GM18868 (cell line): Measurements from ENCODE around the gene MAPK13.
"Not testable (repeated sequence)": the region's sequence is repeated elsewhere in the genome, so short reads cannot be mapped to it uniquely, and the experiment has no call there.

Source experiments
- ATAC-seq: cut with Tn5 transposase; IDR thresholded peaks from one replicate; pipeline ENCODE4 v1.9.1; 2021; ENCODE audit warnings: mild to moderate bottlenecking, moderate library complexity; ENCODE audit not compliant: unreplicated experiment

Gene MAPK13

GRCh38 chr6:36126553-36127458 lies 3.5 kb upstream of the MAPK13 start:
- no peak for ATAC-seq

DNA sequence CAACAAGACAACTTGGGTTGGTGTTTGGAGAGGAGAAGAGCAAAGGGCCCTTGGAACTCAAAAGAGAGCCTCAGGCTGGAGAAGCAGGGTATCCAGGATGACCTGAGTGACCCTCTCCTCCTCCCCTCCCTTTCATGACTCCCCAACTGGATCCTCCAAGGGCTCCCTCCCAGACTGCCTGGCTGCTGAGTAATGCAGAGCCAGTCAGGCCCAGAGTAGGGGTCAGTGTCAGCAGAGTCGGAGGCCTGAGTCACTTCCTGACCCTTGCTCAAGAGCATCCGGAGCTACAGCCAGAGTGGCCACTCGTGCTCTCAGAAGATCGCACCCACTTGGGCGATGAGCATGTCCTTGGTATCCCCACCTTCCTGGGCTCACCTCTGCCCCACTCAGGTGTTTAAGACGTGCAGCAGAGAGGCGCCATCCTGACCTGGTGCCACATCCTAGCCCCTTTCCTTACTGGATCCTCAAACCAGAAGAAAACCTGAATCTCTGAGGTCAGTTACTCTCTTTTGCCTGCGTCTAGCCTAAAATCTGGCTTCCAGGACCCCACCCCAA lies 2.8 kb upstream of the MAPK13 start:
- no peak for ATAC-seq

- ATAC-seq, result no peak
These were observed 2.2 kb upstream of the MAPK13 start for GRCh38 chr6:36128073-36128472.

DNA sequence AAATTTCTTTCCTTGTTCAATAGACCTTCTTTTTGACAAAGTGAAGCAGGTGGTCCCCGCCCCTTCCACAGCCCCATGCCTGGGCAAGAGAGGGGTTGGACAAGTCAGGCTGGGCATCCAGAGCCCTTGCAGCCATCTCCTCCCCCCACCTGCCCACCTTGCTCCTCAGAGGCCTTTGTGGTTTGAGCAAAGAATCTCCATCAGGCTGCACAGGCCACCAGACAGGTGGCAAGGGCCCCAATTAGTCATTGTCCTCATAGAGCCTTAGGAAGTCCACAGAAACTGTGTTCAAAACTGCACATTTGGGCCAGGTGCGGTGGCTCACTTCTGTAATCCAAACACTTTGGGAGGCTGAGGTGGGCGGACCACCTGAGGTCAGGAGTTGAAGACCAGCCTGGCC lies 1.5 kb upstream of the MAPK13 start:
- ATAC-seq, result no peak

GRCh38 chr6:36129334-36129733 lies 979 bp upstream of the MAPK13 start:
- ATAC-seq, result not testable (repeated sequence)

DNA sequence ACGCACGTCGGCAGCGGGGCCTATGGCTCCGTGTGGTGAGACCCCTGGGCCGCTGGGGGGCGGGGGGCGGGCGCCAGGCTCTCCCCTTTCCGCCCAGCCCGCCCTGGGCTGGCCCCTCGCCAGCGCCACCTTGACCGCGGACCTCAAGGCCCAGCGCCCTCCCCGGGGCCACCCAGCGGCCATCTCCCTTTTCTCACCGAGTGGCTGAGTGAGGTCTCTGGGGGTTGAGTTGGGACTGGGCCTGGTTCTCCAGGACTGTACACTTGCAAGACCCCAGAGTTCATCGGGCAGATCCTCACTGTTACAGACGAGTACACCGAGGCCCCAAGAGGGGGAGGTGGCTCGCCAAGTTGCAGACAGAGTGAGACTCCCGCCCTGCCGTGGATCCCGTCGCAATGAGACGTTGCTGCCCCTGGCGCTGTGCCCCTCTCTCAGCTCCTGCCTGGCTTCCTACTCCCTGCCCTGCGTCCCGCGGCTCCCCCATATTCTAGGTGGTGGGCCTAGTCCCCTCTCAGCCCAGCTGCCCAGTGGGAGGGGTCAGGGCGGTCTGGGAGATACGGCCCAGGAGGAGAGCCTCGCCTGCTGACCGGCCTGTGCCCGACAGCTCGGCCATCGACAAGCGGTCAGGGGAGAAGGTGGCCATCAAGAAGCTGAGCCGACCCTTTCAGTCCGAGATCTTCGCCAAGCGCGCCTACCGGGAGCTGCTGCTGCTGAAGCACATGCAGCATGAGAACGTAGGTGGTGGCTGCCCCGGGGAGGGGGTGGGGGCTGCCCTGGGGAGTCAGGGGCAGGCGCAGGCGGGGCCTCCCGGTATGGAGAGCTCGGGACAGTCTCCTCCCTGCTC lies 576 bp downstream of the MAPK13 start:
- ATAC-seq, result peak; percentile 14

- peak; percentile 87 for ATAC-seq
These were observed 1.4 kb downstream of the MAPK13 start for GRCh38 chr6:36131511-36132245.

DNA sequence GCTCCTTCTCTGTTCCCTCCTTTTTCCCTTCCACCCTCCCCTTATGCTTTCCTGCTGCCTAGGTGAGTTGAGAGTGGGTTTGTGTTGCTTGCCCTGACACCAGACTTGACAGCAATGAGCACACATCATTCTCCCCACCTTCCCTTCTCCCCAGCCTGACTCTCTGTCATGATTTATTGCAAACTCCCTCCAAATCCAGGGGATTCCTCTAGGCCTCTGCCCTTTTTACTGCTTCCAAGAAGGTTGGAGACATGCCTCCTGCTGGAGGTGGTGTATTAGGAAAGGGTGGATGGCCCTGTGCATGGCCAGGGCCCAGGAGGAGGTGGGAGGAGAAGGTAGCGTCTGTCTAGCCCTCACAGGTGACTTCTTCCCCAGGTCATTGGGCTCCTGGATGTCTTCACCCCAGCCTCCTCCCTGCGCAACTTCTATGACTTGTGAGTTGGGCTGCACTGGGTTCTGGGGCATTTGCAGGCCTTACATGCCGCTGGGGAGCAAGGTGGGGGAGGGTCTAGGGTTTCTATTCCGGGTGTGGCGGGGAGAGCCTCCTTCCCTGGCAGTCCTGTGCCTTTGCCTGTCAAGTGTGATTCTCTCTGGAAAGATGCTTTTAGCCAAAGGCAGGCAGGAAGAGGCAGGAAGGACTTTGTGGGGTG lies 2.1 kb downstream of the MAPK13 start:
- no peak for ATAC-seq

- no peak for ATAC-seq
These were observed 2.8 kb downstream of the MAPK13 start for GRCh38 chr6:36133148-36133547.

DNA sequence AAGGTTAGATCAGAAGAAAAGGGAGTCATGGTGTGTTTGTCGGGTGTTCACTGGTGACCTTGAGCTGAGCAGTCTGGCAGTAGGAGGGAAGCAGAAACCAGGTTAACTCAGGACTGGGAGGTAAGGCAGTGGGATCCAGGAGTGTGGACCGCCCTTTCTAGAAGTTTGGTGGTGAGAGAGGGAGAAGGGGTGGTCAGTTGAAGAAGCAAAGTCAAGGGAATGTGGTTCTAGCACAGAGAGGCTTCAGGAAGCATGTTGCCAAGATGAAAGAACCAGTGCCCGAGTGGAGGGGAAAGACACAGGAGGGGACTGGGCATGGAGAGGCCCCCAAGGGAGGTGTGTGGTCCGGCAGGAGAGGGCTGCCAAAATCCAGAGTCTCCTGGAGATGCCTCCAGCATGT lies 3.6 kb downstream of the MAPK13 start:
- no peak for ATAC-seq

- ATAC-seq, result no peak
These were observed 4.9 kb downstream of the MAPK13 start for GRCh38 chr6:36135053-36135731.

GRCh38 chr6:36136034-36136433 lies 5.7 kb downstream of the MAPK13 start:
- ATAC-seq, result no peak

DNA sequence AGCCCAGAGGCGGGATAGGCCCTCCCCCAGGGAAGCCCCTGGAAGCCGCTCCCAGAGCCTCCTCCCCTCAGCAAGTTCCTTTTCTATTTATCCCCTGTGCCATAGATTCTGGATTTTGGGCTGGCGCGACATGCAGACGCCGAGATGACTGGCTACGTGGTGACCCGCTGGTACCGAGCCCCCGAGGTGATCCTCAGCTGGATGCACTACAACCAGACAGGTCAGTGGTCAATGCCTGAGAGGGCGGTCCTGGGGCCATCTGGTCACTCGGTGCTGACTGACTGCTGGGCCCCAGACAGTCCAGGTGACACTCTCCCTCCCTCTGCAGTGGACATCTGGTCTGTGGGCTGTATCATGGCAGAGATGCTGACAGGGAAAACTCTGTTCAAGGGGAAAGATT lies 6.2 kb downstream of the MAPK13 start:
- ATAC-seq, result no peak

DNA sequence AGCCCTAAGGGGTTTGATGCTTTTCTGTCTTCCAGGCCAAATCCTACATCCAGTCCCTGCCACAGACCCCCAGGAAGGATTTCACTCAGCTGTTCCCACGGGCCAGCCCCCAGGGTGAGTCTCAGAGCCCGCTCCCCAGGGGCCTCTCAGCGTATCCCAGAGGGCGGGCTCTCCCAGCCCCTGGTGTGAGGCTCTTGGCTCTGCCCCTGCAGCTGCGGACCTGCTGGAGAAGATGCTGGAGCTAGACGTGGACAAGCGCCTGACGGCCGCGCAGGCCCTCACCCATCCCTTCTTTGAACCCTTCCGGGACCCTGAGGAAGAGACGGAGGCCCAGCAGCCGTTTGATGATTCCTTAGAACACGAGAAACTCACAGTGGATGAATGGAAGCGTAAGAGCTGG lies 8.4 kb downstream of the MAPK13 start:
- ATAC-seq, result no peak

DNA sequence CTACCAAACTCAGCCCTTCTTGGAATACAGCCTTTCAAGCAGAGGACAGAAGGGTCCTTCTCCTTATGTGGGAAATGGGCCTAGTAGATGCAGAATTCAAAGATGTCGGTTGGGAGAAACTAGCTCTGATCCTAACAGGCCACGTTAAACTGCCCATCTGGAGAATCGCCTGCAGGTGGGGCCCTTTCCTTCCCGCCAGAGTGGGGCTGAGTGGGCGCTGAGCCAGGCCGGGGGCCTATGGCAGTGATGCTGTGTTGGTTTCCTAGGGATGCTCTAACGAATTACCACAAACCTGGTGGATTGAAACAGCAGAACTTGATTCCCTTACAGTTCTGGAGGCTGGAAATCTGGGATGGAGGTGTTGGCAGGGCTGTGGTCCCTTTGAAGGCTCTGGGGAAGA lies 9.1 kb downstream of the MAPK13 start:
- no peak for ATAC-seq

DNA sequence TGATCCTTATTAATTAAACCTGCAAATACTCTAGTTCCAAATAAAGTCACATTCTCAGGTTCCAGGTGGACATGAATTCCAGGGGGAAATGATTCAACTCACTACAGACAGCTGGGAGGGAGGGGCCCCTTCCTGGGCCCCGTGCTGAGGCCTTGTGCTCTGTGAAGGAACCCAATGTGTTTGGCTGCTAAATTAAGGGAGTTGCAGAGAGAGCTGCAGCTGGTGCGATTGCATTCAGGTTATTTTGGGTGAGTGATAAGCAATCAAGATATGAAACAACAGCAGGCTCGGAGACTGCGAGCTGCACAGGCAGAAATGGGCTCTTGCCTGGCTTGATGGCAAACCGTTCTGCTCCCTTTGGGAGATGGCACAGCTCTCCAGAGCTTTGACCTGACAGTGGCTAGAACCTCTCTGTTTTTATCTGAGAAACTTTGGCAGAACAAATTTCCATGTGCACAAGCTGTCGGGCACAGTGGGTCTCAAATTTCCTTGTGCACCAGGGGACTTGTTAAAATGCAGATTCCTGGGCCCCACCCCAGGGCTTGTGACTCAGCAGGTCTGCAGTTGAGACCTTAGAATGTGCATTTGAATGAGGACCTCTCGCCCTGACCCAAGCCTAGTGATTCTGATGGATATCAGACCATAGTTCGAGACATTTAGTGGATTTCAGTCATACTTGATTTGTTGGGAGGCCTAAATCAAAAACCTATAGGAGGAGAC lies 9.8 kb downstream of the MAPK13 start:
- no peak for ATAC-seq

DNA sequence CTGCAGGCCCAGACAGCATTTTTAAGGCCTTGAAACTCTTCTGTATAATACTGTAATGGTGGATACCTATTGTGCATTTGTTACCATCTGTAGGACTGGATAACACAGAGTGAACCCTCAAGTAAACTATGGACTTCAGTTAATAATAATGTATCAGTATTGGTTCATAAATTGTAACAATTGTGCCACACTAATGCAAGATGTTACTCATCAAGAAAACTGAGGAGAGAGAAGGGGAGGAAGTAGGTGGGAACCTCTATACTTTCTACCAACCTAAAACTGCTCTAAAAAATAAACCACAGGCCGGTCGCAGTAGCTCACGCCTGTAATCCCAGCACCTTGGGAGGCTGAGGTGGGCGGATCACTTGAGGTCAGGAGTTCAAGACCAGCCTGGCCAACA lies 10.8 kb downstream of the MAPK13 start:
- no peak for ATAC-seq

DNA sequence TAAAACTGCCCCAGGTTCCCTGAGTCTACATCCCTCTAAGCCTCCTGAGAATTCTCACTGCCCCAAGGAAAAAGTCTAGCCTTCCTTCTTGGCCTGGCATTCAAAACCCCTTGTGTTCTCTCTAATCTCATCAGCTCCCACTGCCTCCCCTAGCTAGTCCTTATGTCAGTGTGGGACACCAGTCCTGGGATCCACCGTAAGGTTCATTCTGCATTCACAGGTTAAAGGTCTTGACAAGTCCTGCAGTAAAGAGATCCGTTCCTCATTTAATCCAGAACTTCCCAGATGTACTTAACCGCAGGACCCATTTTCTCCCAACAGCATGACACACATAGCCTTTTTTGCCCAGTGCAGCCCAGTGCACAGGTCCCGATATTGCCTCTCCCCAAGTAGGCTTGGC lies 11.6 kb downstream of the MAPK13 start:
- ATAC-seq, result no peak
